ENCODE results near the gene TAF1A.
"Not testable (repeated sequence)": the region's sequence is repeated elsewhere in the genome, so short reads cannot be mapped to it uniquely, and the experiment has no call there.

The TAF1A gene

DNA sequence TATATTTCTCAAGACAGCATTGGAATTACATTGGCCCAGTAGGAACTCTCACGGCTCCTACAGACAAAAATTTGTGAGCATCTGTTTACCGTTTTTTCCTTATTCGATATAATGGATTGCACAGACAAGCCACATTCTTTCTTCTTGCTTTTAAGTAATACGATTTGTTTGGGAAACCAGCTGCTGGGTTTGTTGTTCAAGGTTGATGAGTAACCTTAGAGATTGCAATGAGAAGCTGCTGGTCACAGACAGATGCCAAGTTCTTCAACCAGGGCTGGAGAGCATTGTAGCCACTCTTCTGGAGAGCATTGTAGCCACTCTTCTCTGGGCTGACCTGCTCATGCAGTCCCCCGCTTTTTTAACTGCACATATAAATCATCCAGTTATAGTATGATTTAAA lies 26.8 kb upstream of the TAF1A start:
- Mint-ChIP-seq H3K27ac (peak overlapping the region; percentile 94), H3K4me1 (peaks cover 27% of the 10 kb centered on the region), H3K9me3 (no peaks in the 10 kb centered on the region), H3K4me3 (peak overlapping the region; percentile 82), H3K36me3 (peaks cover 20% of the 10 kb centered on the region)
- ATAC-seq = no peak
- DNase-seq (ENCODE audit: low spot score in 2 of 2) = no peak

DNA sequence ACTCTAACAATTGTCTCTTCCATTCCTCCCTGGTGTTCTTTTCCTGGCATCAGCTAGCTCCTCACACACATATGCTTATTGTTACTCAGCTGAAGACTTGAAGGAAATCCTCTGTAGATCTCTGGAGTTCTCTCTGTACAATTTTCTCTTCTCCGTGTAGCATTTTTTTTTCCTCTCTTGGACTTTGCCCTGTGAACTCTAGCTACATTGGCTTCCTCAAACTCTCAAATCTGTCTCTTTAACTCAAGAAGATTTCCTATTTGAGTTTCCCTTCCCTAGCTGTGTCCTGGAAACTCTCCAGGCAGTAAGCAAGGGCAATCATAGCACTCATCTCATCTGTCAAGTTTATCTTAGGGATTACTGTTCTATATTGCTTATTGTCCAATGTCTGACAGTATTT lies 23.9 kb upstream of the TAF1A start:
- Mint-ChIP-seq H3K36me3 (peaks cover 17% of the 10 kb centered on the region), H3K27ac (no peak overlapping the region), H3K4me1 (peaks cover 8% of the 10 kb centered on the region), H3K4me3 (no peak overlapping the region), H3K9me3 (no peaks in the 10 kb centered on the region)
- ATAC-seq = no peak
- no peak for DNase-seq (ENCODE audit: low spot score in 2 of 2)

DNA sequence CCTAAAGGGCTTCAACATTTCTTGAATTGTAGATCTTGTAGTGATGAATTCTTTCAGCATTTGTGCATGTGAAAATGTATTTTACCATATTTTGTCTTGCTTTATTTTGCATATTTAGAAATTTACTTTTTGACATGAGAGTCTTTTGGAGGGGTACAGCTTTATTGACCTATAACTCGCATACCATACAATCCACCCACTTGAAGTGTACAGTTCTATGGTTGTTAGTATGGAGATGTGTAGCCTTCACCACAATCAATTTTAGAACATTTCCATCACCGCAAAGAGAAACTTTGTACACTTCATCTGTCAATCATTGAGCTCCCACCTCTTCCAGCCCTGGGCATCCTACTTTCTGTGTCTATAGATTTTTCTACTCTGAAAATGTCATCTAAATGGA lies 21.0 kb upstream of the TAF1A start:
- ATAC-seq (no peak), DNase-seq (ENCODE audit: low spot score in 2 of 2) (no peak)
- no peak overlapping the region for H3K4me3 Mint-ChIP-seq
- H3K36me3 Mint-ChIP-seq = no peaks in the 10 kb centered on the region
- no peak overlapping the region for H3K27ac Mint-ChIP-seq
- H3K4me1 Mint-ChIP-seq = no peaks in the 10 kb centered on the region
- H3K9me3 Mint-ChIP-seq = no peaks in the 10 kb centered on the region

GRCh38 chr1:222609111-222609510 lies 19.4 kb upstream of the TAF1A start:
- not testable (repeated sequence) for DNase-seq (ENCODE audit: low spot score in 2 of 2); H3K4me1 Mint-ChIP-seq; H3K36me3 Mint-ChIP-seq; H3K4me3 Mint-ChIP-seq; H3K27ac Mint-ChIP-seq; ATAC-seq; H3K9me3 Mint-ChIP-seq

DNA sequence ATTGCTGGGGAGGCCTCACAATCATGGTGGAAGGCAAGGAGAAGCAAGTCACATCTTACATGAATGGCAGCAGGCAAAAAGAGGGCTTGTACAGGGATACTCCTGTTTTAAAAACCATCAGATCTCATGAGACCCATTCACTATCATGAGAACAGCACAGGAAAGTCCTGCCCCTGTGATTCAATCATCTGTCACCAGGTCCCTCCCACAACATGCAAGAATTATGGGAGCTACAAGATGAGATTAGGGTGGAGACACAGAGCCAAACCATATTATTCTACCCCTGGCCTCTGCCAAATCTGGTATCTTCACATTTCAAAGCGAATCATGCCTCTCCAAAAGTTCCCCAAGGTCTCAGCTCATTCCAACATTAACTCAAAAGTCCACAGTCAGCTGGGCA lies 17.0 kb upstream of the TAF1A start:
- no peak for ATAC-seq
- no peak overlapping the region for H3K4me3 Mint-ChIP-seq

GRCh38 chr1:222601257-222601656 lies 11.5 kb upstream of the TAF1A start:
- Mint-ChIP-seq H3K27ac (no peak overlapping the region), H3K4me1 (no peaks in the 10 kb centered on the region), H3K36me3 (no peaks in the 10 kb centered on the region), H3K9me3 (no peaks in the 10 kb centered on the region), H3K4me3 (no peak overlapping the region)
- DNase-seq (ENCODE audit: low spot score in 2 of 2) (no peak), ATAC-seq (no peak)

More for the DNA sequence above, 17.0 kb upstream of the TAF1A start:
- DNase-seq (ENCODE audit: low spot score in 2 of 2) = no peak
- H3K27ac Mint-ChIP-seq = no peak overlapping the region
- H3K4me1 Mint-ChIP-seq = no peaks in the 10 kb centered on the region
- H3K36me3 Mint-ChIP-seq = no peaks in the 10 kb centered on the region
- no peaks in the 10 kb centered on the region for H3K9me3 Mint-ChIP-seq

DNA sequence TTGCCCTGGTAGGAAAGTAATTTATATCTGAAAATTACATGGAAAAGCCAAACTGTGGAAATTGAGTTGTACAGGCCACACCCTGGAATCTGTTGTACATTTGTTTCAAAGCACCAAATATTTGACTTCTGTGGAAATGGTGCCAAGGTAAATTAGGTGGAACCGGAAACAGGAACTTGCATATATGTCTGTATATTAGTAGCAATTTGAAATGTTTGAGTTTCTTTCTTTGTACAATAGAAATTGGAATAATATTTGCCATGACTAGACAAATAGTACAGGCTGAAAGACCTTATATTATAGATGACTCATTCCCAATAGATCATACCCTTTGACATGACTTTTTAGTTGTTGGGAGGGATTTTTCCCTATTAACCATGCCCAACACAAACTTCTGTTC lies 10.5 kb upstream of the TAF1A start:
- no peaks in the 10 kb centered on the region for H3K36me3 Mint-ChIP-seq
- DNase-seq (ENCODE audit: low spot score in 2 of 2) (no peak), ATAC-seq (no peak)
- no peak overlapping the region for H3K4me3 Mint-ChIP-seq
- H3K27ac Mint-ChIP-seq = no peak overlapping the region
- H3K4me1 Mint-ChIP-seq = no peaks in the 10 kb centered on the region
- no peaks in the 10 kb centered on the region for H3K9me3 Mint-ChIP-seq

DNA sequence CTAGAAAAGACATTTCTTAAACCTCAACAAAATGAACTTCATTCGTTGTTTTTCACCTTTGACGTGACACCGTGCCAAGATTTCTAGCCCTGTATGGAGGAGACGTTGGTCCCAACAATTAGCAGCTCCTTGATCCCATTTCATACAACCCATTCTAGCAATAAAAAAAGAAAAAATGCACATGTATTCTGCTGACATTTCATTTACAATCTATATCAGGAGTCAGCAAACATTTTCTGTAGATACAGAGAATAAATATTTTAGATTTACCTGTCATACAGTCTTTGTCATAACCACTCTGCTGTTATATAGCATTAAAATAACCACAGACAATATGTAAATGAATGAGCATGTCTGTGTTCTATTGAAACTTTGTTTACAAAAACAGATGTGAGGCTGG lies 7.0 kb upstream of the TAF1A start:
- H3K36me3 Mint-ChIP-seq = no peaks in the 10 kb centered on the region
- no peak overlapping the region for H3K27ac Mint-ChIP-seq
- H3K9me3 Mint-ChIP-seq = no peaks in the 10 kb centered on the region
- H3K4me1 Mint-ChIP-seq = no peaks in the 10 kb centered on the region
- ATAC-seq = no peak
- DNase-seq (ENCODE audit: low spot score in 2 of 2) = no peak
- H3K4me3 Mint-ChIP-seq = no peak overlapping the region

GRCh38 chr1:222594789-222595188 lies 5.1 kb upstream of the TAF1A start:
- peaks cover 10% of the 10 kb centered on the region for H3K4me1 Mint-ChIP-seq
- ATAC-seq (no peak), DNase-seq (ENCODE audit: low spot score in 2 of 2) (no peak)
- no peak overlapping the region for H3K4me3 Mint-ChIP-seq
- no peak overlapping the region for H3K27ac Mint-ChIP-seq
- H3K36me3 Mint-ChIP-seq = peaks cover 4% of the 10 kb centered on the region
- H3K9me3 Mint-ChIP-seq = no peaks in the 10 kb centered on the region

DNA sequence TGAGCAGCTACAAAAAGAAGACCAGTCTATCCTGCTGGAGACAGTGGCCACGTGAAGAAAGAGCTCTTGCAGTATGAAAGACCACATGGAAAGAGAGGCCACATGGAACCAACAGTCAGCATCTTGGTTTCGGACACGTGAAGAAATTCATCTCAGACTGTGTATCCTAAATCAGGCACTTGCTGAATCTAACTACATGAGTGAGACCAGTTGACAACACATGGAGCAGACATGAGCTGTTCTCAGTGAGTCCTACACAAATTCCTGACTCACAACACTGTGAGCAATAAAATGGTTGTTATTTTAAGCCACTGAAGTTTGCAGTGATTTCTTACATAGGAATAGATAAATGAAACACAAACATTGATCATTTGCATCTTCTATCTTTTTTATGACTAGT lies 2.4 kb upstream of the TAF1A start:
- no peaks in the 10 kb centered on the region for H3K9me3 Mint-ChIP-seq

DNA sequence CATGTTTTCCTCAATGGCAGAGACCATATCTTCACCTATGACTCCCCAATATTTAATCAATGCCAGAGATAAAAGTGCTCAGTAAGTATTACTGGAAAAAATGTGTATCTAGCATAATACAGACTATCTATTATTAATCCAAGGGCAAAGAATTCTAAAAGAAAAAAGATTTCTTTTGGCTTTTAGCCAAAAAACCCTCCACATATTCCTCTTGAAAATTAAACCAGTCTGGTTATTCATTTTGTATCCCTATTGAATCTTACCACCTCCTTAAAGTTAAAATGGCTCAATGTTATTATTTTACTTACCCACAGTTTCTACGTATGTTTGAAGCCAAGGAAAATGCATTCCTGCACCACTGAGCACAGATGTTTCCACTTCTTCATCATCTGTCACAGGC lies 1.6 kb downstream of the TAF1A start:
- peak overlapping the region; percentile 94 for H3K4me3 Mint-ChIP-seq
- peaks cover 30% of the 10 kb centered on the region for H3K4me1 Mint-ChIP-seq
- H3K27ac Mint-ChIP-seq = no peak overlapping the region
- H3K36me3 Mint-ChIP-seq = peaks cover 59% of the 10 kb centered on the region
- H3K9me3 Mint-ChIP-seq = no peaks in the 10 kb centered on the region
- DNase-seq (ENCODE audit: low spot score in 2 of 2) (no peak), ATAC-seq (no peak)

More for the DNA sequence above, 2.4 kb upstream of the TAF1A start:
- DNase-seq (ENCODE audit: low spot score in 2 of 2) (no peak), ATAC-seq (no peak)
- Mint-ChIP-seq H3K4me1 (peaks cover 27% of the 10 kb centered on the region), H3K27ac (no peak overlapping the region), H3K4me3 (no peak overlapping the region), H3K36me3 (peaks cover 22% of the 10 kb centered on the region)

DNA sequence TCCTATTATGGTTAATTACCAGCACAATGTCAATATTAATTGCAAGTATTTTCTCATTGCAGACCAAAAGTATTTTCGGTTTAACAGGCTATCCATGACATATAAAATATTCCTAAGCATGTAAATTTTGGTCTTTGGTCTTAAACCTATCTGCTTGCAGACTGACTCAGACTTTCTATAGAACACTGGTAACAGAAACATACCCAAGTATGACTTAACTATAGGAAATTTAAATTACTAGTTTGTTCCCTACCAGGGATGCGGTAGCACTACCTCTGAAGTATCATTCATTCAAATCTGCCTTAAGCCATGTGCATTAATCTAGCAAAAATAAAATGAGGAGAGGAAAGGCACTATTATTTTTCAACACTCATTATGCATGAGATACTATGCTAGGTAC lies 2.9 kb downstream of the TAF1A start:
- Mint-ChIP-seq H3K36me3 (peaks cover 72% of the 10 kb centered on the region), H3K4me1 (peaks cover 39% of the 10 kb centered on the region), H3K4me3 (no peak overlapping the region), H3K9me3 (no peaks in the 10 kb centered on the region), H3K27ac (no peak overlapping the region)
- no peak for DNase-seq (ENCODE audit: low spot score in 2 of 2)
- ATAC-seq = no peak

DNA sequence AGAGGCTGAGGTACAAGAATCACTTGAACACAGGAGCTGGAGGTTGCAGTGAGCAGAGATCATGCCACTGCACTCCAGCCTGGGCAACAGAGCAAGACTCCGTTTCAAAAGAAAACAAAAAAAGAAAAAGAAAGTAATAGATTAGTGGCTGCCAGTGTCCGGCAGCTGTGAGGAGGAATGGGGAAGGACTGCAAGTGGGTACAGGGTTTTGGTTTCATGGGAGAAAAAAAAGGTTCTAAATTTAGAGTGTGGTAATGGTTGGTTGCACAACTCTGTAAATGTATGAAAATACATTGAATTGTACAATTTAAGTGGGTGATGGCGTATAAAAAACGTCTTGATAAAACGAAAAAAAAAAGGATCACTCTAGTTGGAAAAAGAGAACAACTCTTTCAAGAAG lies 6.7 kb downstream of the TAF1A start:
- Mint-ChIP-seq H3K27ac (peak overlapping the region; percentile 44), H3K4me3 (no peak overlapping the region), H3K4me1 (peaks cover 19% of the 10 kb centered on the region), H3K36me3 (peaks cover 83% of the 10 kb centered on the region), H3K9me3 (no peaks in the 10 kb centered on the region)
- no peak for DNase-seq (ENCODE audit: low spot score in 2 of 2)
- ATAC-seq = no peak

- no peak for DNase-seq (ENCODE audit: low spot score in 2 of 2)
- Mint-ChIP-seq H3K36me3 (peaks cover 83% of the 10 kb centered on the region), H3K4me3 (no peak overlapping the region)
Measured at GRCh38 chr1:222582099-222582774, 7.5 kb downstream of the TAF1A start.

GRCh38 chr1:222579316-222579715 lies 10.4 kb downstream of the TAF1A start:
- Mint-ChIP-seq H3K9me3 (no peaks in the 10 kb centered on the region), H3K36me3 (peaks cover 84% of the 10 kb centered on the region), H3K27ac (no peak overlapping the region), H3K4me3 (no peak overlapping the region), H3K4me1 (peaks cover 18% of the 10 kb centered on the region)
- ATAC-seq (no peak), DNase-seq (ENCODE audit: low spot score in 2 of 2) (no peak)

More at GRCh38 chr1:222582099-222582774, 7.5 kb downstream of the TAF1A start:
- no peaks in the 10 kb centered on the region for H3K9me3 Mint-ChIP-seq
- peaks cover 18% of the 10 kb centered on the region for H3K4me1 Mint-ChIP-seq
- H3K27ac Mint-ChIP-seq = no peak overlapping the region
- ATAC-seq = peak; percentile 74

- Mint-ChIP-seq H3K4me1 (no peaks in the 10 kb centered on the region), H3K4me3 (no peak overlapping the region), H3K36me3 (peaks cover 83% of the 10 kb centered on the region), H3K9me3 (no peaks in the 10 kb centered on the region), H3K27ac (no peak overlapping the region)
- no peak for ATAC-seq
- no peak for DNase-seq (ENCODE audit: low spot score in 2 of 2)
Measured at GRCh38 chr1:222570837-222571236, 18.9 kb downstream of the TAF1A start.

GRCh38 chr1:222561656-222562055 lies 28.1 kb downstream of the TAF1A start:
- no peaks in the 10 kb centered on the region for H3K9me3 Mint-ChIP-seq
- H3K4me3 Mint-ChIP-seq = no peak overlapping the region
- peaks cover 88% of the 10 kb centered on the region for H3K36me3 Mint-ChIP-seq
- ATAC-seq = no peak
- no peak for DNase-seq (ENCODE audit: low spot score in 2 of 2)
- H3K4me1 Mint-ChIP-seq = no peaks in the 10 kb centered on the region
- no peak overlapping the region for H3K27ac Mint-ChIP-seq
